22Rv1 (cell line): Measurements from ENCODE around the gene C10orf105.

Source experiments
- ZFX ChIP-seq: fragments of 450-650 bp; IDR thresholded peaks from 2 replicates; pipeline ENCODE4 v1.6.1; 2017; ENCODE audit warnings: antibody characterized with exemption, borderline replicate concordance
- TF ChIP-seq, protein P1 (sequence below): fragments of 450-650 bp; IDR thresholded peaks from 2 replicates; pipeline ENCODE4 v1.5.1; 2017; ENCODE audit warnings: mild to moderate bottlenecking

DNA sequence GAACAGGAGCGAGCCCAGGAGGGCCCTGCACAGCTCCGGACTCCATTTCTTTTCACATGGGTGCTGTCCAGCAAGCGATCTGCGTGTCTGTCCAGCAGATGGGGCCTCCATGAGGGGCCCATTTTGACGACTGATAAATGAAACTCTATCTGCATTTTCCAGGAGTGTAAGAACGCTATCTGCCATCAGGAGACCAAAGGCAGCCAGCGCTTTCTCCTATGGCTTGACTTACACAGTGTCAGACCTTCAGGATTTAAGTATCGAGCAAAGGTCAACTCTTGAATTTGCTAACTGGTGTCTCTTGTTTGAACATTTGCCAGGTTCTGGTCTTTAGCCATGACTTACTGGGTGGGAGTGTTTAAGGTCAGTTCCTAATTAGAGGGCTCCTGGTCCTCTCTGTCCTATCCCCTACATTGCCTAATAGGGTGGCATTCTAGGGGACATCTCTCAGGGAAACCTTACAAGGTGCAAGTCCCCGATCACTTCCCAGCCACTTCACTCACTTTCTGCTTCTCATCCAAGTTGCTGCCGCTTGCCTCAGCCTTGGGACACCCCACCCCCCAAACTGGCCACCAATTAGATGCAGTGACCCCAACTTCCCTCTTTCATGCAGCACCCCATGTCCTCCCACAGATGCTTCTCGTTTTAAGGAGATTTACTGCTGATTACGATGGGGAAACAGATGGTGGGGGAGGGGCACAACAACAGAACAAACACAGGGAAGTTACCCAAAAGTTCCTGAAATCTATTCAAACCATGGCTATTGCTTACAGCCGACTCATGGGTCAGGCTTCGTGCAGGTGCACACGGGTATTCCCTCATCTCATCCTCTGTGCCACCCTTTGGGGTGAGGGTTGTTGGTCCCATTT lies 33.7 kb upstream of the C10orf105 start:
- TF ChIP-seq, protein P1, sequence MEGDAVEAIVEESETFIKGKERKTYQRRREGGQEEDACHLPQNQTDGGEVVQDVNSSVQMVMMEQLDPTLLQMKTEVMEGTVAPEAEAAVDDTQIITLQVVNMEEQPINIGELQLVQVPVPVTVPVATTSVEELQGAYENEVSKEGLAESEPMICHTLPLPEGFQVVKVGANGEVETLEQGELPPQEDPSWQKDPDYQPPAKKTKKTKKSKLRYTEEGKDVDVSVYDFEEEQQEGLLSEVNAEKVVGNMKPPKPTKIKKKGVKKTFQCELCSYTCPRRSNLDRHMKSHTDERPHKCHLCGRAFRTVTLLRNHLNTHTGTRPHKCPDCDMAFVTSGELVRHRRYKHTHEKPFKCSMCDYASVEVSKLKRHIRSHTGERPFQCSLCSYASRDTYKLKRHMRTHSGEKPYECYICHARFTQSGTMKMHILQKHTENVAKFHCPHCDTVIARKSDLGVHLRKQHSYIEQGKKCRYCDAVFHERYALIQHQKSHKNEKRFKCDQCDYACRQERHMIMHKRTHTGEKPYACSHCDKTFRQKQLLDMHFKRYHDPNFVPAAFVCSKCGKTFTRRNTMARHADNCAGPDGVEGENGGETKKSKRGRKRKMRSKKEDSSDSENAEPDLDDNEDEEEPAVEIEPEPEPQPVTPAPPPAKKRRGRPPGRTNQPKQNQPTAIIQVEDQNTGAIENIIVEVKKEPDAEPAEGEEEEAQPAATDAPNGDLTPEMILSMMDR, result no peak
- TF ChIP-seq ZFX, result no peak
